Suprapubic skin (tissue), 4 donors: Measurements from ENCODE around the gene IFTAP. TPM values are rescaled to one million over a fixed set of nuclear protein-coding genes. Genes with fewer than 3 reads are reported as not detected.

Experiments
- DNase-seq, 2 donors: peaks; one replicate each; pipeline ENCODE4 v3.0.0-alpha.2; 2019; ENCODE audit warnings: low spot score in 2 of 2
- H3K27ac ChIP-seq: fragments of 200-600 bp; sonication (generic); one replicate; pipeline ENCODE4 v1.5.1; 2019
- H3K27me3 ChIP-seq: fragments of 200-600 bp; sonication (generic); one replicate; pipeline ENCODE4 v1.5.1; 2019
- H3K36me3 ChIP-seq: fragments of 200-600 bp; sonication (generic); one replicate; pipeline ENCODE4 v1.5.1; 2019
- H3K4me1 ChIP-seq: fragments of 200-600 bp; sonication (generic); one replicate; pipeline ENCODE4 v1.5.1; 2019
- H3K4me3 ChIP-seq: fragments of 200-600 bp; sonication (generic); one replicate; pipeline ENCODE4 v1.5.1; 2019; ENCODE audit warnings: mild to moderate bottlenecking
- H3K9me3 ChIP-seq: fragments of 200-600 bp; sonication (generic); one replicate; pipeline ENCODE4 v1.5.1; 2019
- EP300 ChIP-seq: sonication (generic); formaldehyde crosslinking; IDR thresholded peaks from one replicate; pipeline ENCODE4 v1.6.1; 2017; ENCODE audit warnings: antibody characterized with exemption
- POLR2A ChIP-seq, 2 donors: fragments of 450-650 bp; IDR thresholded peaks; one replicate each; pipeline ENCODE4 v1.6.1; 2017; ENCODE audit warnings: antibody characterized with exemption in 2 of 2, mild to moderate bottlenecking in 2 of 2, moderate library complexity in 2 of 2
- POLR2AphosphoS5 ChIP-seq, 3 donors: sonication (generic); formaldehyde crosslinking; IDR thresholded peaks; one replicate each; pipeline ENCODE4 v1.6.1; 2017; ENCODE audit warnings: antibody characterized with exemption in 3 of 3
- WGBS: methylation state at CpG from one replicate; pipeline ENCODE4 v1.1.5; 2018; 5-methylcytosine and 5-hydroxymethylcytosine counted together
- total RNA-seq, 4 donors: library from RNA; depleted of rRNA; stranded (reverse); fragments of >200 nt; gene quantifications; one replicate each; pipeline ENCODE4 v1.1.0, GENCODE V29; 2016
- TF ChIP-seq, protein P1 (sequence below), 2 donors: fragments of 200-600 bp in 1 of 2; fragments of 450-650 bp in 1 of 2; sonication (generic) in 1 of 2; IDR thresholded peaks; one replicate each; pipeline ENCODE4 v1.5.1; 2016 to 2019; ENCODE audit warnings: antibody characterized with exemption in 2 of 2, mild to moderate bottlenecking in 1 of 2, moderate library complexity in 1 of 2

IFTAP gene
- total RNA-seq, 4 donors from 2014 or later = 6.6 to 17.8 (median 8.8) TPM

- no peaks in the 10 kb centered on the region for H3K4me1 ChIP-seq
- no peak for DNase-seq
- H3K27me3 ChIP-seq = no peaks in the 10 kb centered on the region
- no peak overlapping the region for H3K4me3 ChIP-seq
- no peaks in the 10 kb centered on the region for H3K9me3 ChIP-seq
- 84% methylated on average over 2 of the region's 2 CpGs for WGBS
- no peak overlapping the region for H3K27ac ChIP-seq
- TF ChIP-seq POLR2AphosphoS5 (IDR thresholded peaks at IDR 0.05) (no peak), EP300 (no peak)
- H3K36me3 ChIP-seq = no peaks in the 10 kb centered on the region
Measured at GRCh38 chr11:36609383-36609782, 15.1 kb downstream of the IFTAP start.

- no peak overlapping the region for H3K4me3 ChIP-seq
- no peak overlapping the region for H3K27ac ChIP-seq
- no peaks in the 10 kb centered on the region for H3K36me3 ChIP-seq
- no peaks in the 10 kb centered on the region for H3K4me1 ChIP-seq
- 77% methylated on average over 3 of the region's 3 CpGs for WGBS
- H3K9me3 ChIP-seq = no peaks in the 10 kb centered on the region
- H3K27me3 ChIP-seq = no peaks in the 10 kb centered on the region
- DNase-seq = no peak
- TF ChIP-seq EP300 (no peak), POLR2A (IDR thresholded peaks at IDR 0.05) (no peak), POLR2AphosphoS5 (IDR thresholded peaks at IDR 0.05) (no peak)
- TF ChIP-seq, protein P1, sequence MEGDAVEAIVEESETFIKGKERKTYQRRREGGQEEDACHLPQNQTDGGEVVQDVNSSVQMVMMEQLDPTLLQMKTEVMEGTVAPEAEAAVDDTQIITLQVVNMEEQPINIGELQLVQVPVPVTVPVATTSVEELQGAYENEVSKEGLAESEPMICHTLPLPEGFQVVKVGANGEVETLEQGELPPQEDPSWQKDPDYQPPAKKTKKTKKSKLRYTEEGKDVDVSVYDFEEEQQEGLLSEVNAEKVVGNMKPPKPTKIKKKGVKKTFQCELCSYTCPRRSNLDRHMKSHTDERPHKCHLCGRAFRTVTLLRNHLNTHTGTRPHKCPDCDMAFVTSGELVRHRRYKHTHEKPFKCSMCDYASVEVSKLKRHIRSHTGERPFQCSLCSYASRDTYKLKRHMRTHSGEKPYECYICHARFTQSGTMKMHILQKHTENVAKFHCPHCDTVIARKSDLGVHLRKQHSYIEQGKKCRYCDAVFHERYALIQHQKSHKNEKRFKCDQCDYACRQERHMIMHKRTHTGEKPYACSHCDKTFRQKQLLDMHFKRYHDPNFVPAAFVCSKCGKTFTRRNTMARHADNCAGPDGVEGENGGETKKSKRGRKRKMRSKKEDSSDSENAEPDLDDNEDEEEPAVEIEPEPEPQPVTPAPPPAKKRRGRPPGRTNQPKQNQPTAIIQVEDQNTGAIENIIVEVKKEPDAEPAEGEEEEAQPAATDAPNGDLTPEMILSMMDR (IDR thresholded peaks at IDR 0.05) = no peak
Measured at GRCh38 chr11:36615826-36616225, 21.5 kb downstream of the IFTAP start.

DNA sequence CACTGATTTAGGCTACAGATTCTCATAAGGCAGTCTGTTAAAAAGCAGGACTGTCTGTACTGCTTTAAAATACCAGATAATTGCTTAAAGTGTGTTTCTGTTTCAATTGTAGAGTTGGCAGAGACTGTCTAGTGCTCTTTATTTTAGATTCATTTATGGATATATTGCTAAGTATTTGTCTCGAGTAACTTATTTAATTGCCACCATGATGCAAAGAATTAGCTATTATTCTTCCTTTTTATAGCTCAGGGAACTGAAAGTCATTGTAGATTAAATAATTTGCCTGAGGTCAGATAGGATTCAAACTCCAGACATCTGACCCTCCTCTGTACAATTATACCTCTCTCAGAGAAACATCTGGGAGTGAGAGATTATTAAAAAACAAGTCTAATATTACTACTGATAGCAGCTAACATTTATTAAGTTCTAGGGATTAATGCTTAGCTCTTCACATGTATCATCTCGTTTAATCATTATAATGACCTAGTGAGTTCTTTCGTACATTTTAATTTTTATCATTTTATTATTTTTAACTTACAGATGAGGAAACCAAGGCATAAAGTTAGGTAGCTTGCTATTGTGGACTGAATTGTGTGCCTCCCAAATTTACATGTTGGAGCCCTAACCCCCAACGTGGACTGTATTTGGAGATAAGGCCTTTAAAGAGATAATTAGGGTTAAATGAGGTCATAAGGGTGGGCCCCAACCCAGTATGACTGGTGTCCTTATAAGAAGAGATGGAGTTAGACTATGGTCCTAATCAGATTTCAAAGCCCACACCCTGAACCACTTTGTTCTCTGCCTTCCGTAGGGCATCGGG is 23.5 kb downstream of the IFTAP start:
- Histone ChIP-seq H3K9me3 (no peaks in the 10 kb centered on the region), H3K27me3 (no peaks in the 10 kb centered on the region), H3K36me3 (no peaks in the 10 kb centered on the region), H3K4me3 (no peak overlapping the region), H3K27ac (no peak overlapping the region), H3K4me1 (no peaks in the 10 kb centered on the region)
- TF ChIP-seq POLR2AphosphoS5 (IDR thresholded peaks at IDR 0.05) (no peak), EP300 (no peak), POLR2A (IDR thresholded peaks at IDR 0.05) (no peak)
- TF ChIP-seq, protein P1 (IDR thresholded peaks at IDR 0.05) = no peak
- no peak for DNase-seq
- 94% methylated on average over 6 of the region's 6 CpGs for WGBS

- DNase-seq = no peak
- WGBS = 78% methylated on average over 3 of the region's 3 CpGs
- no peak overlapping the region for H3K4me3 ChIP-seq
- H3K27me3 ChIP-seq = no peaks in the 10 kb centered on the region
- no peak overlapping the region for H3K27ac ChIP-seq
- no peaks in the 10 kb centered on the region for H3K36me3 ChIP-seq
- H3K9me3 ChIP-seq = no peaks in the 10 kb centered on the region
- H3K4me1 ChIP-seq = no peaks in the 10 kb centered on the region
- TF ChIP-seq, protein P1 (IDR thresholded peaks at IDR 0.05) = no peak
- TF ChIP-seq EP300 (no peak), POLR2AphosphoS5 (IDR thresholded peaks at IDR 0.05) (no peak), POLR2A (IDR thresholded peaks at IDR 0.05) (no peak)
Measured at GRCh38 chr11:36618363-36619047, 24.2 kb downstream of the IFTAP start.

GRCh38 chr11:36619502-36619901 is 25.2 kb downstream of the IFTAP start:
- Histone ChIP-seq H3K27ac (no peak overlapping the region), H3K4me3 (no peak overlapping the region)
- 45% methylated on average over 5 of the region's 5 CpGs for WGBS

More at GRCh38 chr11:36619502-36619901, 25.2 kb downstream of the IFTAP start:
- Histone ChIP-seq H3K9me3 (no peaks in the 10 kb centered on the region), H3K4me1 (no peaks in the 10 kb centered on the region), H3K36me3 (no peaks in the 10 kb centered on the region), H3K27me3 (no peaks in the 10 kb centered on the region)
- no peak for DNase-seq
- TF ChIP-seq POLR2AphosphoS5 (IDR thresholded peaks at IDR 0.05) = no peak
- no peak for TF ChIP-seq POLR2A (IDR thresholded peaks at IDR 0.05)
- no peak for TF ChIP-seq EP300
- TF ChIP-seq, protein P1 (IDR thresholded peaks at IDR 0.05) = no peak
